ENCODE data around the gene PALD1.
A peak's percentile ranks its signal among the peaks of the same experiment; 100 is the strongest.

Gene PALD1

DNA sequence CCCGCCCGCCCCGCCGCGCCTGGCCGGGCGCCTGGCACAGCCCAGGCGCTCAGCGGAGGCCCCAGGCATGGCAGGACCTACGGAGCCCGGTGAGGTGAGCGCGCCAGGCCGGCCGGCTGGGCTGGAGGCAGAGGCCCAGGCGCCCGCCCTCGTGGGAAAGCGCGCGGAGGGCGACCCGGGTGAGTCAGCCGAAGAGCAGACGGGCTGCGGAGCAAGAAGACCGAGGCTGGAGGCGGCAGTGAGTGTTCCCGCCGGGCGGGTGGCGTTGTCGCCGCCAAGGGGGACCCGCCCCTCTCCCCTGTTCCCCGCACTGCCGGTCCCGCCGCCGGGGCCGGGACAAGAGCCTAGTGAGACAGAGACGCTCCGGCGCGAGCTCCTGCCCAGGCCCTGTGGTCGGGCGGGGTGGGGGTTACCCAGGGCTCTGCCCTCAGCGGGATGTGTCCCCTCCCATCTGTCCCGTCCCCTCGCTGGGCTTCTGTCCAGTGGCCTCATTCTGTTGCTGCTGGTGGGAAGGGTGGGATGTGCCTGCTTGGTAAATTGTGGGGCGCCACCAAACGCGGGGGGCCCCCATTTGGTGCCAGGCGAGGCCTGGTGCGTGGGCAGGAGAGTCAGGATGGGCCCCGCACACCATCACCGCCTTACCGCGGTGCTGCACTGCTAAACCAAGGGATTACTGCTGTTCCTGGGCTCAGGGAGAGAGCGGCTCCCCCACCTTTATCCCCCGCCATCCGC lies 20.1 kb upstream of the PALD1 start:
- no peak for DNase-seq

- DNase-seq: no peak
Observed at GRCh38 chr10:70459061-70459773, 19.4 kb upstream of the PALD1 start.

- no peak for DNase-seq
Observed at GRCh38 chr10:70459774-70460490, 18.6 kb upstream of the PALD1 start.

GRCh38 chr10:70461397-70462348 lies 16.9 kb upstream of the PALD1 start:
- no peak for DNase-seq

GRCh38 chr10:70462349-70462984 lies 16.1 kb upstream of the PALD1 start:
- peak; percentile 85 for DNase-seq

DNA sequence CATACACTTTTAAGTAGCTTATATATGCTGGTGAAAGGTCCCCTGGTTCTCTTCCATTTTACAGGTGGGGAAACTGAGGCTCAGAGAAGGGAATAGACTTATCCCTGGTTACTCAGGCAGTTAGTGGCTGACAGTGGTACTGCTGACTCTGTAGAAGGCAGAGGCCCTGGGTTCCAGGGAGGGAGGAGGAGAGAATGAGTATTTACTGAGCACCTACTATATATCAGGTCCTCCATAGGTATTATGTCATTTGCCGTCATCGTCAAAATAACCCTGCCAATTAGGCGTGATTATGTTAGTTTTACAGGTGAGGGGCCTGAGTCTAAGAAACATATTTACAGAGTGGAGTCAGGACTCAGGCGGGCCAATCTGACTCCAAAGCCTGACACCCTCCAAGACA lies 13.3 kb upstream of the PALD1 start:
- no peak for DNase-seq

DNA sequence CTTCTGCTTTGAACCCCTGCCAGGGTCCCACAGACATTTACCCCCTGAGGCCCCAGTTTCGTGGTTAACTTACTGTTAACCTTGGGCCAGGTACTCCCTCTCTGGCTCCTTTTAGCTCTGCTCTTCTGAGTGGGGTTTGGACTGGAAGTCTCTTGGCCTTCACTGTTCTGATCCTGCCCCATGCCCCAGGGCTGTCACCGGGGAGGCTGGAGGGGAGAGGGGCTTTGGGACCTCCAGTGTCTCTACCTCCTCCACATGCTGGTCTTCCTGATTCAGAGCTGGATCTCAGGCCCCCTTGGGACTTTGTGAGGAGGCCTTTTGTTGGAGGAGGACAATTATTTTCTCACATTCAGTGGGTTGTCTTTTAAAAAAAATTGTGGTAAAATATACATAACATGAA lies 12.7 kb upstream of the PALD1 start:
- no peak for DNase-seq

- no peak for DNase-seq
Observed at GRCh38 chr10:70466951-70467350, 11.6 kb upstream of the PALD1 start.

- no peak for DNase-seq
Observed at GRCh38 chr10:70472799-70473454, 5.6 kb upstream of the PALD1 start.

- no peak for DNase-seq
Observed at GRCh38 chr10:70474780-70475179, 3.8 kb upstream of the PALD1 start.

DNA sequence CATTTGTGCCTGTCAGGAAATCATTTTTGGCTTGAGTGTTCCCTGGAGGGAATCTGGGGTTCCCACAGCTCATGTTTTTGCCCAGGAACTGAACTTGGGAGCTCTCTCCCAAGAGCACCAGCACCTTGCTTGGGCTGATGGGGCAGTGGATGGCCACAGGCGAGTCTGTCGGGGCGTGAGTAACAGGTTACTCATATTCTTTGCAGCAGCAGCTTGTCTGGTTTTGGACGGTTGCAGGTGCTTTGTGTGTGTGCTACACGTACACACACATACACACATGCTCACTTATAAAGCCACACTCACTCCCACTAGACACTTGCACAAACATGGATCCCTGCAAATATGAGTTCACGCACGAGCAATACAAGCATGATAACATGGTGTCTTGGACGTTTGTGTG lies 2.9 kb upstream of the PALD1 start:
- no peak for DNase-seq

DNA sequence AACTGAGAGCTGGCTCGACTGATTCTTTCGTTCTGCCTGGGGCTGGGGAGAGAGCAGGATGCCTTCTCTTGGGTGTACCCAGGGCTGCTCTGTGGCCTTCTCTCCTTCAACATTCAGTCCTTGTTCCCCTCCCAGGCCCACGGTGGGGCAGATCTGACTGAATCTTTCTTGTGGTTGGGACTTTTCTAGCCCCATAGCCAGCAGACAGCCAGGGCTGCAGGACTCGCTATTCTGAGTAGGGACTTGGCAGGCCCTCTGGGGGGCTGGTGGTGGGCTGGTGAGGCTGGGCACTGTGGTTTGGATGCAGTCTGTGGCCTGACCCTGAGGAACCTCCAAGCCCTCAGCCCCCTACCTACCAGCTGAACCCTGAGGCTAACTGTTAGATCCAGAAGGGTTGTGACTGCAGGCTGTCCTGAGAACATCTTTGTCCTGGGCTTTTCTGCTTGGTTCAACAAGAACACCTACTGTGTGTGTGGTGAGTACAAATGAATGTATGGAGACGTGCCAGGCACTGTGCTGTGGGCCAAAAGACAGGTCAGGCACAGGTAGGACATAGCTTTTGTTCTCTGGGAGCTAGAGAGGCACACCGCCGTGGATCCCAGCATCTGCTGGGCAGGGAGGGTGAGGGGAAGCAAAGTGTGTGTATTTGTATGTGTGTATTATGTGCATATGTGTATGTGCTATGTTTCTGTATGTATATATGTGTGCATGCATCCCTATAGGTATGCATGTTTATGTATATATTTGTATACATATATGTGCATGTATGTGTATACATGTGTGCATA lies 2.1 kb upstream of the PALD1 start:
- DNase-seq: no peak

- DNase-seq: no peak
Observed at GRCh38 chr10:70477661-70478162, 855 bp upstream of the PALD1 start.

DNA sequence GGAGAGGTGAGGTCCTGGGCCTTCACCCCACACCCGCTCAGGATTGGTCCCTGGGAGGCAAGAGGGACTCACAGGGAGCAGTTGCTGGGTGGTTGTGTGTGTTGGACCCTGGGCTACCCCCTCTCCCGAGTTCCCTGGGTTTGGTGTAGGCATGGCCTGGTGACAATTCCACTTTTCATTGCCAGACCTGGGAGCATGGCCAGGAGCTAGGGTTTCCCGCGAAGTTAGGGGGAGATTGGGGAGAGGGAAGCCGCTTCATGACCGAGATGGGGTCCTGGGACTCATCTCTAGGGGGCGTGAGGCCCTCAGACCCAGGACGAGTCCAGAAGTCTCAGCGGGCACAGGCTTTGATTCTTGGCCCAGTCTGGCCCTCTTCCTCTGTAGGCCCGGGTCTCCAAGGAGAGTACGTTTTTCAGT lies 606 bp downstream of the PALD1 start:
- DNase-seq: no peak

DNA sequence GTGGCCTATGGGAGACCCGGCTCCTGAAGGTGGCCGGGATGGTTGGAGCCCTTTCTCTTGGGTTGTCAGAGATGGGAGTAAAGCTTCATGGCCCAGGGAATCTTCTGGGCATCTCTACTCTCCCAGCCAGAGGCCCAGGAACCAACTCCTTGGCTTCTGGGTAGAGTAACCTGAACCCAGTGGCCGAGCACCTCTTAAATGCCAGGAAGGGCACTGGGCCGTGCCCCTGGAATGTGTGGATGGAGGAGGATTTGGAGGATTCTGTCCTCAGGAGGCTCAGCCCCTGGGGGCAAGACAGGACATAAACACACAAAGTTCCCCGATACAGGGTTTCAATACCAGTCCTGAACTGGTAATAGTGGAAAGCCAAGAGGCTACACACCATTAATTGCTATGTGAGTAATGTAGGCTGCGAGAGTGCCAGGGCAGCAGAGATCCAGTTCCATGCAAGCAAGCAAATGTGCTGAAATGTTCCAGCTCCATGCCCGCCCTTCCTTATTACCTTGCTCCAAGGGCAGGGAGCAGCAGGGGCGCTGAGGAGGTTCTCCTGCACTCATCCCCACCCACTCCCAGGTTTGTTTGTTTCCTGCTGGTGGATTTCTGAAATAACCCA lies 1.2 kb downstream of the PALD1 start:
- DNase-seq: no peak

GRCh38 chr10:70480239-70480861 lies 1.8 kb downstream of the PALD1 start:
- no peak for DNase-seq

DNA sequence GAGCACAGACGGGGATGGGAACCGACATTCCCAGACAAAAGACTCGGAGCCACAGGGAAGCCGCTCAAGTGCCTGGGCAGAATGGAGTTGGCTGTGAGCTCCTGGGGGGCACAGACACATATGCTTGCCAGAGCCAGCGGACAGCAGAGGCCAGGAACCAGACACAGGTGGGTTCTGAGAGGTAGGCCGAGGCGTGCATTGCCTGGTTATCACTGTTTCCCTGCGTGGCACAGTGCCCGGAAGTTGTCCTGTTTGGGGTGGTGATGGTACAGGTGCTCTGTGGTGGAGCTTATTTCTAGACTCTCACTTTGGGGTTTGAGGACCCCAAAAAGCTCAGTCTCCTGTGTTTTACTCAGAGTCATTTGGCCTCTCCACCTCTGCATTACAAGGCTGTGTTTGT lies 2.5 kb downstream of the PALD1 start:
- no peak for DNase-seq

GRCh38 chr10:70481831-70482530 lies 3.4 kb downstream of the PALD1 start:
- DNase-seq: no peak

Data from NCI-H1092 (cell line).